H1 (cell line): ENCODE measurements around the gene RIPOR2. TPM values are rescaled to one million over a fixed set of nuclear protein-coding genes. Genes with fewer than 3 reads are reported as not detected.

Experiments used
- CTCF ChIA-PET: fragments of 300-600 bp; sonication (Branson Sonifier 250); formaldehyde crosslinking; loops from one replicate; lab custom pipeline; 2021; ENCODE audit not compliant: partially characterized antibody; lab: Charles Lee
- POLR2A ChIA-PET: fragments of 300-600 bp; sonication (Branson Sonifier 250); formaldehyde crosslinking; loops from one replicate; lab custom pipeline; 2021; ENCODE audit warnings: inconsistent platforms; ENCODE audit not compliant: partially characterized antibody; lab: Charles Lee
- DNase-seq, 2 experiments: peaks; one replicate each; pipeline versions ENCODE4 v3.0.0 to v3.0.0-alpha.2; 2010 to 2022; ENCODE audit warnings: low spot score in 2 of 2, low read depth in 1 of 2, mixed read lengths in 1 of 2
- FAIRE-seq: peaks from 2 replicates; lab custom pipeline; 2011; peaks lifted over from hg19 to GRCh38; lab: Jason Lieb, UNC
- H2AFZ ChIP-seq: 2 replicates; pipeline ENCODE4 v1.8.1; 2012; ENCODE audit warnings: low read length, inconsistent platforms
- H2AK5ac ChIP-seq: 2 replicates; pipeline ENCODE4 v1.6.1; 2013; ENCODE audit warnings: low read depth, low read length
- H2BK120ac ChIP-seq: replicated peaks from 2 replicates; pipeline ENCODE3; 2013; ENCODE audit warnings: low read depth, low read length, inconsistent platforms
- H2BK12ac ChIP-seq: 2 replicates; pipeline ENCODE4 v1.6.1; 2013; ENCODE audit warnings: low read depth, low read length
- H2BK15ac ChIP-seq: 2 replicates; pipeline ENCODE4 v1.6.1; 2013; ENCODE audit warnings: low read length
- H2BK20ac ChIP-seq: 2 replicates; pipeline ENCODE4 v1.6.1; 2013; ENCODE audit warnings: low read length
- H2BK5ac ChIP-seq: 2 replicates; pipeline ENCODE4 v1.6.1; 2013; ENCODE audit warnings: low read depth, low read length
- H3K14ac ChIP-seq: 2 replicates; pipeline ENCODE4 v1.6.1; 2013; ENCODE audit warnings: inconsistent platforms; ENCODE audit not compliant: insufficient read length
- H3K18ac ChIP-seq: 2 replicates; pipeline ENCODE4 v1.6.1; 2013; ENCODE audit warnings: low read length; ENCODE audit errors: extremely low read depth
- H3K23ac ChIP-seq: 2 replicates; pipeline ENCODE4 v1.6.1; 2013; ENCODE audit warnings: inconsistent platforms; ENCODE audit not compliant: insufficient read length
- H3K23me2 ChIP-seq: 2 replicates; pipeline ENCODE4 v1.6.1; 2013; ENCODE audit warnings: low read depth, low read length
- H3K27ac ChIP-seq: 2 replicates; pipeline ENCODE4 v1.6.1; 2011; ENCODE audit warnings: low read depth, low read length, inconsistent platforms
- H3K27me3 ChIP-seq, 4 experiments: replicated peaks in 1 of 4; 1 replicate in 1 of 4; 2 replicates in 3 of 4; pipeline versions ENCODE4 v1.6.1 to v1.8.1; 2011 to 2013; ENCODE audit warnings: low read length in 3 of 4, mild to moderate bottlenecking in 3 of 4, inconsistent platforms in 2 of 4, mixed read lengths in 2 of 4, moderate library complexity in 1 of 4; ENCODE audit not compliant: control insufficient read depth in 3 of 4, insufficient read depth in 3 of 4; ENCODE audit errors: extremely low read depth in 1 of 4
- H3K36me3 ChIP-seq, 4 experiments: 2 replicates each; pipeline versions ENCODE4 v1.6.1 to v1.8.1; 2011 to 2013; ENCODE audit warnings: mild to moderate bottlenecking in 4 of 4, low read length in 3 of 4, moderate library complexity in 2 of 4, control low read depth in 1 of 4, inconsistent platforms in 1 of 4; ENCODE audit not compliant: insufficient read depth in 4 of 4, control insufficient read depth in 2 of 4
- H3K4ac ChIP-seq: replicated peaks from 2 replicates; pipeline ENCODE3; 2013; ENCODE audit warnings: low read length, low read depth, mixed read lengths, inconsistent platforms; ENCODE audit not compliant: insufficient read length
- H3K4me1 ChIP-seq, 4 experiments: replicated peaks in 1 of 4; 1 replicate in 1 of 4; 2 replicates in 3 of 4; pipeline versions ENCODE4 v1.6.1 to v1.8.1; 2011 to 2013; ENCODE audit warnings: low read length in 3 of 4, inconsistent platforms in 2 of 4, mixed read lengths in 1 of 4; ENCODE audit not compliant: insufficient read depth in 4 of 4, control insufficient read depth in 3 of 4
- H3K4me2 ChIP-seq, 2 experiments: 2 replicates each; pipeline versions ENCODE4 v1.6.1 to v1.8.1; 2011 to 2013; ENCODE audit warnings: low read depth in 2 of 2, low read length in 2 of 2, control low read depth in 1 of 2, inconsistent platforms in 1 of 2, mild to moderate bottlenecking in 1 of 2; ENCODE audit not compliant: insufficient read depth in 1 of 2
- H3K4me3 ChIP-seq, 4 experiments: fragments of 200-600, 300-600 bp in 1 of 4; sonication (generic), shearing (Covaris generic), sonication (Bioruptor Twin) in 1 of 4; 2 replicates each; pipeline versions ENCODE4 v1.5.1 to v1.8.1; 2011 to 2016; ENCODE audit warnings: low read length in 4 of 4, low read depth in 3 of 4, control low read depth in 2 of 4, inconsistent platforms in 2 of 4, mild to moderate bottlenecking in 2 of 4, mixed read lengths in 1 of 4, moderate library complexity in 1 of 4; ENCODE audit not compliant: insufficient read depth in 2 of 4; ENCODE audit errors: extremely low read depth in 1 of 4
- H3K56ac ChIP-seq: replicated peaks from 2 replicates; pipeline ENCODE3; 2013; ENCODE audit warnings: low read depth, mild to moderate bottlenecking, mixed read lengths, low read length, inconsistent platforms; ENCODE audit not compliant: insufficient read length
- H3K79me1 ChIP-seq: 2 replicates; pipeline ENCODE4 v1.6.1; 2013; ENCODE audit warnings: low read depth, low read length, control low read depth
- H3K79me2 ChIP-seq, 2 experiments: 2 replicates each; pipeline versions ENCODE4 v1.6.1 to v1.8.1; 2012 to 2013; ENCODE audit warnings: low read length in 2 of 2, mild to moderate bottlenecking in 2 of 2, inconsistent platforms in 1 of 2; ENCODE audit not compliant: insufficient read depth in 2 of 2, control insufficient read depth in 1 of 2
- H3K9ac ChIP-seq, 4 experiments: replicated peaks in 1 of 4; 1 replicate in 1 of 4; 2 replicates in 3 of 4; pipeline versions ENCODE4 v1.6.1 to v1.8.1; 2011 to 2013; ENCODE audit warnings: low read depth in 3 of 4, low read length in 3 of 4, control low read depth in 2 of 4, mild to moderate bottlenecking in 2 of 4, moderate library complexity in 2 of 4, inconsistent platforms in 1 of 4; ENCODE audit errors: extremely low read depth in 1 of 4
- H3K9me3 ChIP-seq, 2 experiments: 2 replicates each; pipeline versions ENCODE4 v1.6.1 to v1.8.1; 2012 to 2013; ENCODE audit warnings: mild to moderate bottlenecking in 2 of 2, moderate library complexity in 2 of 2, control low read depth in 1 of 2, inconsistent platforms in 1 of 2, low read depth in 1 of 2, low read length in 1 of 2, mixed read lengths in 1 of 2; ENCODE audit not compliant: insufficient read depth in 2 of 2
- H4K20me1 ChIP-seq, 2 experiments: replicated peaks in 1 of 2; 2 replicates each; pipeline versions ENCODE3 to v1.8.1; 2011 to 2013; ENCODE audit warnings: inconsistent platforms in 2 of 2, low read length in 2 of 2, mild to moderate bottlenecking in 1 of 2; ENCODE audit not compliant: insufficient read depth in 2 of 2, control insufficient read depth in 1 of 2
- H4K5ac ChIP-seq: 2 replicates; pipeline ENCODE4 v1.6.1; 2013; ENCODE audit warnings: low read length, low read depth, mixed read lengths, inconsistent platforms; ENCODE audit not compliant: insufficient read length
- H4K8ac ChIP-seq: 2 replicates; pipeline ENCODE4 v1.8.0; 2013; ENCODE audit warnings: mild to moderate bottlenecking, moderate library complexity, low read length, inconsistent platforms; ENCODE audit not compliant: insufficient read depth; ENCODE audit errors: extremely low read depth
- H4K91ac ChIP-seq: replicated peaks from 2 replicates; pipeline ENCODE3; 2013; ENCODE audit warnings: low read length, mixed read lengths, inconsistent platforms; ENCODE audit not compliant: insufficient read length
- BACH1 ChIP-seq: IDR thresholded peaks from 2 replicates; pipeline ENCODE4 v1.6.1; 2012; ENCODE audit warnings: low read length, improper control_type of control experiment
- BRCA1 ChIP-seq: IDR thresholded peaks from 2 replicates; pipeline ENCODE4 v1.6.1; 2012; ENCODE audit warnings: low read depth, low read length, improper control_type of control experiment
- CBX5 ChIP-seq: fragments of 300-800, 300-1000 bp; sonication (generic); IDR thresholded peaks from 2 replicates; pipeline ENCODE4 v1.7.1; 2016; ENCODE audit warnings: antibody characterized with exemption, low read length, low read depth
- GTF2F1 ChIP-seq: IDR thresholded peaks from 2 replicates; pipeline ENCODE4 v1.6.1; 2012; ENCODE audit warnings: low read depth, low read length, improper control_type of control experiment, borderline replicate concordance
- HDAC2 ChIP-seq, 2 experiments: fragments of 300-600 bp in 1 of 2; sonication (generic) in 1 of 2; IDR thresholded peaks; 2 replicates each; pipeline ENCODE4 v1.6.1; 2011 to 2012; ENCODE audit warnings: low read depth in 2 of 2, low read length in 2 of 2, mild to moderate bottlenecking in 2 of 2, moderate library complexity in 2 of 2, borderline replicate concordance in 1 of 2, inconsistent platforms in 1 of 2
- HDAC6 ChIP-seq: IDR thresholded peaks from one replicate; pipeline ENCODE4 v1.7.1; 2012; ENCODE audit warnings: low read depth, mild to moderate bottlenecking, inconsistent platforms, low read length, moderate library complexity
- KDM4A ChIP-seq: IDR thresholded peaks from one replicate; pipeline ENCODE4 v1.7.1; 2012; ENCODE audit warnings: low read depth, mild to moderate bottlenecking, moderate library complexity, low read length, inconsistent platforms; ENCODE audit not compliant: severe bottlenecking
- NANOG ChIP-seq: IDR thresholded peaks from 2 replicates; pipeline ENCODE4 v1.6.1; 2011; ENCODE audit warnings: low read length, low read depth, mild to moderate bottlenecking, inconsistent platforms; ENCODE audit not compliant: insufficient read depth, poor library complexity, severe bottlenecking
- RAD21 ChIP-seq, 2 experiments: IDR thresholded peaks in 1 of 2; conservative IDR thresholded peaks in 1 of 2; 2 replicates each; pipeline ENCODE4 v1.6.1; 2011; ENCODE audit warnings: low read depth in 2 of 2, low read length in 2 of 2, improper control_type of control experiment in 1 of 2, inconsistent platforms in 1 of 2, mild to moderate bottlenecking in 1 of 2, moderate library complexity in 1 of 2
- RBBP5 ChIP-seq: IDR thresholded peaks from 2 replicates; pipeline ENCODE4 v1.7.1; 2012; ENCODE audit warnings: low read depth, mild to moderate bottlenecking, inconsistent platforms, low read length, moderate library complexity, borderline replicate concordance
- SAP30 ChIP-seq: fragments of 300-600 bp; sonication (generic); IDR thresholded peaks from 2 replicates; pipeline ENCODE4 v1.7.1; 2012; ENCODE audit warnings: low read length, moderate library complexity, mild to moderate bottlenecking, inconsistent platforms; ENCODE audit not compliant: insufficient read depth, insufficient replicate concordance
- SP4 ChIP-seq: IDR thresholded peaks from 2 replicates; pipeline ENCODE4 v1.6.1; 2012; ENCODE audit warnings: low read length, inconsistent platforms
- SRF ChIP-seq: IDR thresholded peaks from 2 replicates; pipeline ENCODE4 v1.6.1; 2011; ENCODE audit warnings: mild to moderate bottlenecking, low read depth, low read length, moderate library complexity
- TBP ChIP-seq: IDR thresholded peaks from 2 replicates; pipeline ENCODE4 v1.6.1; 2011; ENCODE audit warnings: low read depth, low read length, improper control_type of control experiment
- WGBS, 2 experiments: shearing (Covaris generic) in 1 of 2; methylation state at CpG; one replicate each; pipeline versions ENCODE4 v1.1.6 to v1.1.7; 2013 to 2015; ENCODE audit warnings: low lambda C conversion rate in 2 of 2, mixed read lengths in 2 of 2, inconsistent platforms in 1 of 2, low coverage in 1 of 2, missing lambda C conversion rate in 1 of 2; ENCODE audit not compliant: insufficient replicate concordance in 2 of 2, insufficient coverage in 1 of 2, insufficient read length in 1 of 2; ENCODE audit errors: extremely low coverage in 1 of 2, missing lambda C conversion rate in 1 of 2; 5-methylcytosine and 5-hydroxymethylcytosine counted together
- polyA plus RNA-seq, 7 experiments: library from polyadenylated mRNA; depleted of rRNA in 3 of 7; stranded (reverse) in 5 of 7; unstranded in 2 of 7; fragments of >200 nt in 5 of 7; fragments of 200-250 nt in 2 of 7; gene quantifications; 1 replicate in 5 of 7; 2 replicates in 1 of 7; 4 replicates in 1 of 7; pipeline versions ENCODE4 v1.2.1 to v1.2.3, GENCODE V29; 2011 to 2013; ENCODE audit warnings: missing spikeins in 2 of 7, mixed read lengths in 2 of 7
- total RNA-seq: library from RNA; stranded (reverse); fragmentation: NEBNext Ultra II Directional; extraction: Animal tissue kit (Norgen Biotek cat#: 25700); gene quantifications from 2 replicates; pipeline ENCODE4 v1.2.1, GENCODE V29; 2021

RIPOR2 gene
- total and polyA plus RNA-seq, 2 of the 8 experiments (the other 6 are each of a cell fraction or from before 2014, with no cell fraction given): 16.7 to 45.6 TPM

- Histone ChIP-seq H2BK120ac (no peak overlapping the region), H2BK20ac (no peak overlapping the region), H4K8ac (no peak overlapping the region), H2BK12ac (no peak overlapping the region), H3K4me2 (no peak overlapping the region), H3K9ac (no peak overlapping the region), H2BK15ac (no peak overlapping the region), H4K20me1 (no peaks in the 10 kb centered on the region), H2AK5ac (no peak overlapping the region), H3K23me2 (no peaks in the 10 kb centered on the region), H4K5ac (no peak overlapping the region), H3K27ac (no peak overlapping the region), H3K4me1 (peaks cover 0 to 8% (median 3%) of the 10 kb centered on the region in 4 experiments; a peak in 3 of 7 replicates), H3K4me3 (no peak overlapping the region), H3K27me3 (no peaks in the 10 kb centered on the region), H2AFZ (no peak overlapping the region), H3K23ac (no peak overlapping the region), H3K56ac (no peak overlapping the region), H3K79me1 (no peaks in the 10 kb centered on the region), H3K36me3 (no peaks in the 10 kb centered on the region), H2BK5ac (no peak overlapping the region), H3K9me3 (no peaks in the 10 kb centered on the region; a peak in 1 of 4 replicates), H3K18ac (no peak overlapping the region), H3K4ac (no peak overlapping the region), H4K91ac (no peak overlapping the region), H3K79me2 (no peaks in the 10 kb centered on the region), H3K14ac (no peak overlapping the region)
- DNase-seq (no peak), FAIRE-seq (no peak)
- CTCF ChIA-PET: interaction anchor here (0.6 to 4.2 kb wide), 8 partner anchors 11 to 115 kb away, joined by 3 to 24 read pairs (median 6); no protein-coding TSS in a partner anchor
- 82% methylated on average over 5 of the region's 5 CpGs; no CpG with 5 or more reads in 1 of the 2 experiments for WGBS, 2 experiments
- POLR2A ChIA-PET: interaction anchor here (0.7 kb wide), 1 partner anchor 106 kb away, joined by 3 read pairs; no protein-coding TSS in a partner anchor
- TF ChIP-seq TBP (no peak), HDAC2 (IDR thresholded peaks at IDR 0.05; ENCODE audit: borderline replicate concordance in 1 of 2, low read depth in 2 of 2, low read length in 2 of 2) (no peak), HDAC6 (no peak), BACH1 (no peak), RAD21 (IDR thresholded peaks at IDR 0.05 in 1 of 2, conservative IDR thresholded peaks at IDR 0.05 in 1 of 2; ENCODE audit: low read depth in 2 of 2, low read length in 2 of 2) (no peak), CBX5 (no peak), GTF2F1 (no peak), BRCA1 (no peak), SRF (no peak), NANOG (no peak), RBBP5 (no peak), KDM4A (no peak), SP4 (no peak), SAP30 (no peak)
Observed at GRCh38 chr6:24883618-24884017, 52.1 kb downstream of the RIPOR2 start.
